Neural progenitor cell (in vitro differentiated cells): ENCODE results near the gene AAMP. TPM values are rescaled to one million over a fixed set of nuclear protein-coding genes. Genes with fewer than 3 reads are reported as not detected.
A peak's percentile ranks its signal among the peaks of the same experiment; 100 is the strongest.

Experiments
- DNase-seq: peaks from one replicate; pipeline ENCODE4 v3.0.0-alpha.2; 2016; ENCODE audit warnings: low spot score
- H2AFZ ChIP-seq: fragments of 200-600 bp; sonication (generic); replicated peaks from 2 replicates; pipeline ENCODE4 v1.6.1; 2016; ENCODE audit warnings: antibody characterized with exemption
- H3F3A ChIP-seq: fragments of 200-600 bp; sonication (generic); 2 replicates; pipeline ENCODE4 v1.6.1; 2016; ENCODE audit warnings: antibody characterized with exemption, low read depth
- H3K27ac ChIP-seq: fragments of 200-600 bp; sonication (generic); 2 replicates; pipeline ENCODE4 v1.5.1; 2016; ENCODE audit warnings: mild to moderate bottlenecking
- H3K27me3 ChIP-seq: fragments of 200-600 bp; sonication (generic); 2 replicates; pipeline ENCODE4 v1.6.1; 2016; ENCODE audit warnings: mild to moderate bottlenecking, moderate library complexity
- H3K36me3 ChIP-seq: fragments of 200-600 bp; sonication (generic); 2 replicates; pipeline ENCODE4 v1.5.1; 2016
- H3K4me1 ChIP-seq: fragments of 200-600 bp; sonication (generic); 2 replicates; pipeline ENCODE4 v1.6.1; 2016; ENCODE audit warnings: mixed run types
- H3K4me2 ChIP-seq: fragments of 200-600 bp; sonication (generic); 2 replicates; pipeline ENCODE4 v1.6.1; 2016
- H3K4me3 ChIP-seq: fragments of 200-600 bp; sonication (generic); 2 replicates; pipeline ENCODE4 v1.5.1; 2016
- H3K79me2 ChIP-seq: fragments of 200-600 bp; sonication (generic); 2 replicates; pipeline ENCODE4 v1.6.1; 2016; ENCODE audit warnings: low read depth
- H3K9ac ChIP-seq: fragments of 200-600 bp; sonication (generic); 2 replicates; pipeline ENCODE4 v1.6.1; 2016
- H3K9me3 ChIP-seq: fragments of 200-600 bp; sonication (generic); 2 replicates; pipeline ENCODE4 v1.5.1; 2016; ENCODE audit warnings: low read depth
- H4K20me1 ChIP-seq: fragments of 200-600 bp; sonication (generic); 2 replicates; pipeline ENCODE4 v1.6.1; 2016; ENCODE audit warnings: low read depth
- H3K27ac Mint-ChIP-seq: 3 replicates; pipeline ENCODE4 v1.8.0; 2021; ENCODE audit warnings: mixed read lengths
- H3K27me3 Mint-ChIP-seq: 2 replicates; pipeline ENCODE4 v1.8.0; 2022; ENCODE audit warnings: low read depth, mild to moderate bottlenecking, inconsistent platforms, moderate library complexity, mixed read lengths; ENCODE audit not compliant: insufficient read depth
- H3K36me3 Mint-ChIP-seq: 3 replicates; pipeline ENCODE4 v1.8.0; 2021; ENCODE audit warnings: mixed read lengths
- H3K4me1 Mint-ChIP-seq: 3 replicates; pipeline ENCODE4 v1.8.0; 2021; ENCODE audit warnings: mixed read lengths
- H3K4me3 Mint-ChIP-seq: 3 replicates; pipeline ENCODE4 v1.8.0; 2021; ENCODE audit warnings: mild to moderate bottlenecking, moderate library complexity, mixed read lengths
- H3K9me3 Mint-ChIP-seq: 3 replicates; pipeline ENCODE4 v1.8.0; 2020; ENCODE audit warnings: mixed read lengths
- EZH2 ChIP-seq: fragments of 200-600 bp; sonication (generic); IDR thresholded peaks from 2 replicates; pipeline ENCODE4 v1.6.1; 2017; ENCODE audit warnings: antibody characterized with exemption, mild to moderate bottlenecking, moderate library complexity
- EZH2phosphoT487 ChIP-seq: fragments of 200-600 bp; sonication (generic); IDR thresholded peaks from 2 replicates; pipeline ENCODE4 v1.6.1; 2017; ENCODE audit warnings: antibody characterized with exemption
- total RNA-seq: library from RNA; depleted of rRNA; stranded (reverse); fragments of >200 nt; gene quantifications from 2 replicates; pipeline ENCODE4 v1.2.3, GENCODE V29; 2015; ENCODE audit warnings: low replicate concordance
- TF ChIP-seq, protein P1 (sequence below): fragments of 200-600 bp; sonication (generic); IDR thresholded peaks from 2 replicates; pipeline ENCODE4 v1.5.1; 2017; ENCODE audit warnings: antibody characterized with exemption, mild to moderate bottlenecking

AAMP gene
- total RNA-seq, 1 donor from 2014 or later = 90.4 TPM

- H3K27ac Mint-ChIP-seq = no peak overlapping the region
These were observed 4.3 kb downstream of the AAMP start for GRCh38 chr2:218265626-218266025.

DNA sequence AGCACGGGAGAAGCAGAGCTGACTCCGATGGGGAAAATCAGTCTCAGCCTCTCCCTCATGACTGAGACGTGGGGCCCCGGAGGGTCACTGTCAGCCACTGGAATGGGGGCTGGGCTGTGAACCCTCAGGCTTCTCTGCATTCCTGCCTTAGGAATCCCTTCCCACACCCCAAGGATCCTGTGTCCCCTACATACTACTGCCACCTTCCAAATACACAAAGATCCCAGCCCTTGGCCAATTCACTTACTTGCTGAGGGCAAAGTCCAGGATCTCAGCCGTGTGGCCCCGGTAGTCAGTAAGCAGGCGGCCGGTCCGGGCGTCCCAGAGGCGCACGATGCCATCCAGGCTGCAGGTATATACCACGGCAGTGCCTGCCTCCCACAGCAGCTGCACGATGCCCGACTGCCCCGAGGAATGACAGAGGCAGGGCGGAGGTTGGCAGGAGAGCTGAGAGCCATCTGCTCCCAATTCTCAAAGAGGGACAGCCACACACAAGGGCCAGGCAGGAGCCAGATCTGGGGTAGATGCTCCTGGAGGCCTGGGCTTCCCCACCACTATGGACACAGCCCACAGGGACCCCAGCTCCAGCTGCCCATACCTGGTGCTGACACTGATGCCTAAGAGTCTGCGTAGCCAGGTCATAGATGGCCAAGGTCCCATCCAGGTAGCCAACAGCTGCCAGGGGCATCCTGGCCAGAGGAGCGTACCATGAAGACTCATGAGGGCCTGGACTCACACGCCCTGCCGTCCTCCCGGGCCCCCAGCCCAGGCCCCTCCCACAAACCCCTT lies 5.0 kb downstream of the AAMP start:
- Histone ChIP-seq H3K79me2 (peaks cover 18% of the 10 kb centered on the region), H3K4me3 (no peak overlapping the region), H3F3A (peaks cover 20% of the 10 kb centered on the region), H4K20me1 (peaks cover 13% of the 10 kb centered on the region), H3K9me3 (no peaks in the 10 kb centered on the region), H3K9ac (no peak overlapping the region), H3K4me2 (no peak overlapping the region), H3K27ac (no peak overlapping the region), H3K36me3 (no peaks in the 10 kb centered on the region), H2AFZ (no peak overlapping the region), H3K4me1 (peaks cover 20% of the 10 kb centered on the region), H3K27me3 (no peaks in the 10 kb centered on the region)
- H3K4me3 Mint-ChIP-seq = no peak overlapping the region
- TF ChIP-seq EZH2phosphoT487 = no peak
- TF ChIP-seq EZH2 = no peak
- H3K27me3 Mint-ChIP-seq = peaks cover 6% of the 10 kb centered on the region
- peaks cover 28% of the 10 kb centered on the region for H3K4me1 Mint-ChIP-seq
- DNase-seq = no peak
- peaks cover 12% of the 10 kb centered on the region for H3K36me3 Mint-ChIP-seq
- no peak overlapping the region for H3K27ac Mint-ChIP-seq
- no peaks in the 10 kb centered on the region for H3K9me3 Mint-ChIP-seq

More at GRCh38 chr2:218265626-218266025, 4.3 kb downstream of the AAMP start:
- Histone ChIP-seq H3K27ac (no peak overlapping the region), H3K4me1 (peaks cover 17% of the 10 kb centered on the region), H3K36me3 (no peaks in the 10 kb centered on the region), H4K20me1 (peaks cover 13% of the 10 kb centered on the region), H3K9ac (no peak overlapping the region), H3F3A (peaks cover 13% of the 10 kb centered on the region), H2AFZ (no peak overlapping the region), H3K79me2 (peaks cover 18% of the 10 kb centered on the region), H3K9me3 (no peaks in the 10 kb centered on the region), H3K27me3 (no peaks in the 10 kb centered on the region), H3K4me3 (no peak overlapping the region), H3K4me2 (no peak overlapping the region)
- TF ChIP-seq, protein P1, sequence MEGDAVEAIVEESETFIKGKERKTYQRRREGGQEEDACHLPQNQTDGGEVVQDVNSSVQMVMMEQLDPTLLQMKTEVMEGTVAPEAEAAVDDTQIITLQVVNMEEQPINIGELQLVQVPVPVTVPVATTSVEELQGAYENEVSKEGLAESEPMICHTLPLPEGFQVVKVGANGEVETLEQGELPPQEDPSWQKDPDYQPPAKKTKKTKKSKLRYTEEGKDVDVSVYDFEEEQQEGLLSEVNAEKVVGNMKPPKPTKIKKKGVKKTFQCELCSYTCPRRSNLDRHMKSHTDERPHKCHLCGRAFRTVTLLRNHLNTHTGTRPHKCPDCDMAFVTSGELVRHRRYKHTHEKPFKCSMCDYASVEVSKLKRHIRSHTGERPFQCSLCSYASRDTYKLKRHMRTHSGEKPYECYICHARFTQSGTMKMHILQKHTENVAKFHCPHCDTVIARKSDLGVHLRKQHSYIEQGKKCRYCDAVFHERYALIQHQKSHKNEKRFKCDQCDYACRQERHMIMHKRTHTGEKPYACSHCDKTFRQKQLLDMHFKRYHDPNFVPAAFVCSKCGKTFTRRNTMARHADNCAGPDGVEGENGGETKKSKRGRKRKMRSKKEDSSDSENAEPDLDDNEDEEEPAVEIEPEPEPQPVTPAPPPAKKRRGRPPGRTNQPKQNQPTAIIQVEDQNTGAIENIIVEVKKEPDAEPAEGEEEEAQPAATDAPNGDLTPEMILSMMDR = no peak
- no peak for TF ChIP-seq EZH2
- TF ChIP-seq EZH2phosphoT487 = no peak
- Mint-ChIP-seq H3K27me3 (peaks cover 6% of the 10 kb centered on the region), H3K36me3 (peaks cover 12% of the 10 kb centered on the region), H3K9me3 (no peaks in the 10 kb centered on the region), H3K4me3 (no peak overlapping the region), H3K4me1 (peaks cover 27% of the 10 kb centered on the region)
- no peak for DNase-seq

GRCh38 chr2:218263817-218264641 lies 5.9 kb downstream of the AAMP start:
- no peaks in the 10 kb centered on the region for H3K36me3 ChIP-seq
- no peaks in the 10 kb centered on the region for H3K27me3 ChIP-seq
- H3K4me3 ChIP-seq = no peak overlapping the region
- no peak overlapping the region for H3K27ac ChIP-seq
- no peak overlapping the region for H3K9ac ChIP-seq
- peaks cover 17% of the 10 kb centered on the region for H3K4me1 ChIP-seq
- H3K9me3 ChIP-seq = no peaks in the 10 kb centered on the region
- peak overlapping the region; percentile 35 for H3K27ac Mint-ChIP-seq
- H3K4me3 Mint-ChIP-seq = peak overlapping the region; percentile 9
- H4K20me1 ChIP-seq = peaks cover 8% of the 10 kb centered on the region
- no peak overlapping the region for H3K4me2 ChIP-seq
- no peak for TF ChIP-seq EZH2
- TF ChIP-seq EZH2phosphoT487 = no peak
- TF ChIP-seq, protein P1 = no peak
- H2AFZ ChIP-seq = no peak overlapping the region
- H3K36me3 Mint-ChIP-seq = peaks cover 8% of the 10 kb centered on the region
- peaks cover 14% of the 10 kb centered on the region for H3F3A ChIP-seq
- no peak for DNase-seq
- H3K79me2 ChIP-seq = peaks cover 11% of the 10 kb centered on the region
- H3K4me1 Mint-ChIP-seq = peaks cover 31% of the 10 kb centered on the region
- peaks cover 6% of the 10 kb centered on the region for H3K27me3 Mint-ChIP-seq
- no peaks in the 10 kb centered on the region for H3K9me3 Mint-ChIP-seq
